SH-SY5Y (cell line): ENCODE data around the gene CYBA.

Experiments
- GATA2 ChIP-seq: IDR thresholded peaks from 2 replicates; pipeline ENCODE4 v1.6.1; 2011; ENCODE audit warnings: mild to moderate bottlenecking, low read depth, low read length
- GATA3 ChIP-seq: IDR thresholded peaks from 2 replicates; pipeline ENCODE4 v1.6.1; 2011; ENCODE audit warnings: low read depth, mild to moderate bottlenecking, low read length, moderate library complexity

DNA sequence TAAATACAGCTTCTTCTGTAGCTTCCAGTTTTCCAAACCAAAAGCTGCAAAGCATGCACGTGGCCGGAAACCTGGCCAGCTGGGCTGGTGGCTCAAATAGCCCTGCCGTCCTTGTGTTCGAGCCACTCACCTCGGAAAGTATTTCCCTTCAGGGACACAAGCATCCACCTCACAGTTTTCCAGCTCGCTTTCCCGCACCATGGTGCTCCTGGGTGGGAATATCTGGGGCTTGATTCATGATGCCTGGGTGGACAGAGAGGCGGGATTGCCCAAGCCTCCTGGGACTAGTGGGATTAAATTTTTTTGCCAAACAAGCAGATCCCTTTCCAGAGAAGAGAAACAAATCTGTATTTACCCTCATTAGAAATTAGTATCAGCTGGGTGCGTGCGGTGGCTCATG lies 19.1 kb upstream of the CYBA start:
- TF ChIP-seq GATA3, result no peak
- TF ChIP-seq GATA2, result no peak
